Esophagus muscularis mucosa (tissue), 4 donors: ENCODE data around the gene PAF1. TPM values are rescaled to one million over a fixed set of nuclear protein-coding genes. Genes with fewer than 3 reads are reported as not detected.
"Not testable (repeated sequence)": the region's sequence is repeated elsewhere in the genome, so short reads cannot be mapped to it uniquely, and the experiment has no call there.

Experiments
- DNase-seq: peaks from one replicate; pipeline ENCODE4 v3.0.0-alpha.2; 2017; ENCODE audit errors: extremely low spot score
- H3K27ac ChIP-seq, 4 donors: fragments of 200-600 bp; sonication (generic); replicated peaks in 1 of 4; 1 replicate in 3 of 4; 2 replicates in 1 of 4; pipeline ENCODE4 v1.5.1; 2016 to 2019; ENCODE audit warnings: mild to moderate bottlenecking in 1 of 4
- H3K27me3 ChIP-seq, 4 donors: fragments of 200-600 bp; sonication (generic); one replicate each; pipeline versions ENCODE4 v1.5.1 to v1.6.0; 2016 to 2019
- H3K36me3 ChIP-seq, 4 donors: fragments of 200-600 bp; sonication (generic); one replicate each; pipeline ENCODE4 v1.5.1; 2016 to 2019
- H3K4me1 ChIP-seq, 4 donors: fragments of 200-600 bp; sonication (generic); one replicate each; pipeline ENCODE4 v1.5.1; 2016 to 2019
- H3K4me3 ChIP-seq, 4 donors: fragments of 200-600 bp; sonication (generic); 1 replicate in 2 of 4; 2 replicates in 2 of 4; pipeline ENCODE4 v1.5.1; 2016 to 2019; ENCODE audit warnings: mild to moderate bottlenecking in 4 of 4, moderate library complexity in 1 of 4
- H3K9me3 ChIP-seq, 4 donors: fragments of 200-600 bp; sonication (generic); 1 replicate in 3 of 4; 2 replicates in 1 of 4; pipeline ENCODE4 v1.5.1; 2016 to 2019
- EP300 ChIP-seq: sonication (generic); formaldehyde crosslinking; IDR thresholded peaks from one replicate; pipeline ENCODE4 v1.6.1; 2017; ENCODE audit warnings: antibody characterized with exemption
- POLR2A ChIP-seq: fragments of 450-650 bp; IDR thresholded peaks from one replicate; pipeline ENCODE4 v1.6.1; 2017; ENCODE audit warnings: antibody characterized with exemption, moderate library complexity, mild to moderate bottlenecking, low read depth
- POLR2AphosphoS5 ChIP-seq, 2 donors: sonication (generic); formaldehyde crosslinking; IDR thresholded peaks; one replicate each; pipeline ENCODE4 v1.6.1; 2017; ENCODE audit warnings: antibody characterized with exemption in 2 of 2
- WGBS: methylation state at CpG from one replicate; pipeline ENCODE4 v1.1.5; 2018; 5-methylcytosine and 5-hydroxymethylcytosine counted together
- intact Hi-C: fragments of 100-400 bp; cut with DNase I; formaldehyde crosslinking; loops from one replicate; pipeline ENCODE4 v1.15.1; 2023
- total RNA-seq, 4 donors: library from RNA; depleted of rRNA; stranded (reverse); fragments of >200 nt; gene quantifications; one replicate each; pipeline versions ENCODE4 v1.1.0 to v1.2.1, GENCODE V29; 2016
- TF ChIP-seq, protein P1 (sequence below), 3 experiments: fragments of 200-600 bp in 2 of 3; fragments of 450-650 bp in 1 of 3; sonication (generic) in 2 of 3; IDR thresholded peaks; one replicate each; pipeline ENCODE4 v1.5.1; 2017 to 2019; ENCODE audit warnings: antibody characterized with exemption in 3 of 3, mild to moderate bottlenecking in 2 of 3, moderate library complexity in 1 of 3

PAF1 gene
- total RNA-seq, 4 donors from 2014 or later = 31.6 to 47.2 (median 41.5) TPM

DNA sequence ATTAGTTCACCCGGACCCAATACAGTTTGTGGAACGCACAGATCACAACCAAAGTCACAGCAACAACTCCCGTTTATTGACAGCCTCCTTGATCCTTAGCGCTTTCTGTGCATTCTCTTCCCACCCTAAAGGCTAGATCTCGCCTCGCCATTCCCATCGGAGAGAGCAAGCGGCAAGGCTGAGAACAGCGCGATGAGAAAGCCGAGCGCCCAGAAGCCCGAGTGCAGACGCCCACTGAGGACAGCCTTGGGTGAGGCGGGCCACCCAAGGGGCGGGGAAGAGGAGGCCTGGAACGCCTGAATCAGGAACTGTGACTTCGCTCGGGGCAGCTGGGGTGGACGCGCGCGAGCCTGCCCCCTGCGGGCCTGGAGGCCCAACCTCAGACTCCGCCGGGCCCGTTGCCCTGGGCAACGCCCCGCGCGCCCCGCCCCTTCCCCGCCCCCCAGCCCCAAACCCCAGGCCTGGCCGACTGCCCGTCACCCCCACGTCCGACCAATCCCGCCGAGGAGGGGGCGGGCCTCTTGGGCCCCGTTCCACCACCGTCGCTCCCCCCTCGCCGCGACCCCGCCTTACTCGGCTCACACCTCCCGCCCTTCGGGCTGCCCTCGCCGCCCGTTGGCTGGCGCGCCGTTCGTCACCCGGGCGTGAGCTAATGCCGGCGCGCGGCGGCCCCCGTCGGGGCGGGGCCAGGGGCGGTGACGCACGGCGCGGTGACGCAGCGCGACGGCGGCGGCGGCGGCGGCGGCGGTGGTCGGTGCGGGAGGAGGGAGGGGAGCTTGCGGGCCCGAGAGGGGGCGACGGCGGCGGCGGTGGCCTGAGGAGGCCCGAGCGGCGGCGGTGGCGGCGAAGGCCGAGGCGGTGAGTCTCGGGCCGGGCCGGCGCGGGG lies 48.9 kb downstream of the PAF1 start, which contains the start of gene SAMD4B:
TSS of gene SAMD4B (plus strand) at position 703 of the 886 bp plus-strand sequence. CDS start 14,473 bp downstream, outside the sequence.
- DNase-seq = peak; percentile 100
- peak; percentile 79 for TF ChIP-seq POLR2A
- peak; percentile 94 to 95 for TF ChIP-seq POLR2AphosphoS5 (IDR thresholded peaks at IDR 0.05)
- no peak for TF ChIP-seq EP300
- TF ChIP-seq, protein P1, sequence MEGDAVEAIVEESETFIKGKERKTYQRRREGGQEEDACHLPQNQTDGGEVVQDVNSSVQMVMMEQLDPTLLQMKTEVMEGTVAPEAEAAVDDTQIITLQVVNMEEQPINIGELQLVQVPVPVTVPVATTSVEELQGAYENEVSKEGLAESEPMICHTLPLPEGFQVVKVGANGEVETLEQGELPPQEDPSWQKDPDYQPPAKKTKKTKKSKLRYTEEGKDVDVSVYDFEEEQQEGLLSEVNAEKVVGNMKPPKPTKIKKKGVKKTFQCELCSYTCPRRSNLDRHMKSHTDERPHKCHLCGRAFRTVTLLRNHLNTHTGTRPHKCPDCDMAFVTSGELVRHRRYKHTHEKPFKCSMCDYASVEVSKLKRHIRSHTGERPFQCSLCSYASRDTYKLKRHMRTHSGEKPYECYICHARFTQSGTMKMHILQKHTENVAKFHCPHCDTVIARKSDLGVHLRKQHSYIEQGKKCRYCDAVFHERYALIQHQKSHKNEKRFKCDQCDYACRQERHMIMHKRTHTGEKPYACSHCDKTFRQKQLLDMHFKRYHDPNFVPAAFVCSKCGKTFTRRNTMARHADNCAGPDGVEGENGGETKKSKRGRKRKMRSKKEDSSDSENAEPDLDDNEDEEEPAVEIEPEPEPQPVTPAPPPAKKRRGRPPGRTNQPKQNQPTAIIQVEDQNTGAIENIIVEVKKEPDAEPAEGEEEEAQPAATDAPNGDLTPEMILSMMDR (IDR thresholded peaks at IDR 0.05) = peak; percentile 78 to 91 (median 84)
- WGBS = 0% methylated on average over 17 of the region's 105 CpGs
- H3K36me3 ChIP-seq = peaks cover 0 to 10% (median 5%) of the 10 kb centered on the region in 4 donors
- peaks cover 40 to 55% (median 54%) of the 10 kb centered on the region in 4 donors for H3K4me1 ChIP-seq
- no peaks in the 10 kb centered on the region for H3K27me3 ChIP-seq
- peak within 1 kb of the TSS; percentile 88 to 93 (median 90) for H3K27ac ChIP-seq
- no peaks in the 10 kb centered on the region for H3K9me3 ChIP-seq
- H3K4me3 ChIP-seq = peak within 1 kb of the TSS; percentile 84 to 91 (median 88)
- intact Hi-C loops = loop anchor here (10.0 kb wide), 2 partner anchors 83 to 193 kb away; partner anchors contain the start of gene EID2B

- Histone ChIP-seq H3K27me3 (no peaks in the 10 kb centered on the region), H3K4me1 (peaks cover 32 to 51% (median 48%) of the 10 kb centered on the region in 4 donors), H3K27ac (peak overlapping the region; percentile 81 to 93 (median 90)), H3K4me3 (peak overlapping the region; percentile 63 to 91 (median 80)), H3K9me3 (no peaks in the 10 kb centered on the region), H3K36me3 (peaks cover 0 to 10% (median 4%) of the 10 kb centered on the region in 4 donors)
- no peak for DNase-seq
- TF ChIP-seq, protein P1 (IDR thresholded peaks at IDR 0.05) = no peak
- TF ChIP-seq POLR2A (no peak), POLR2AphosphoS5 (IDR thresholded peaks at IDR 0.05) (no peak), EP300 (no peak)
- WGBS = under 1% methylated on average over 17 of the region's 17 CpGs
- intact Hi-C loops = loop anchor here (10.0 kb wide), 2 partner anchors 84 to 194 kb away; partner anchors contain the start of gene EID2B
Observed at GRCh38 chr19:39341129-39341718, 49.7 kb downstream of the PAF1 start.

DNA sequence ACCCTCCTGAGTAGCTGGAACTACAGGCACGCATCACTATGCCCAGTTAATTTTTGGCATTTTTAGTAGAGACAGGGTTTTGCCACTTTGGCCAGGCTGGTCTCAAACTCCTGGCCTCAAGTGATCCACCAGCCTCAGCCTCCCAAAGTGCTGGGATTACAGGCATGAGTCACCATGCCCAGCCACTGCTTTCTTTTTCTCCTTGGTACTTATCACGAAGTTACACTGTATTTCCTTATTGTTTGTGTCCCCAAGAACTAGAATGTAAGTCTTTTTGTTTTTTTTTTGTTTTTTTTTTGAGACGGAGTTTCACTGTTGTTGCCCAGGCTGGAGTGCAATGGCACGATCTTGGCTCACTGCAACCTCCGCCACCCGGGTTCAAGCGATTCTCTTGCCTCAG lies 50.8 kb downstream of the PAF1 start:
- H3K27me3 ChIP-seq, H3K36me3 ChIP-seq, DNase-seq, H3K4me3 ChIP-seq, H3K9me3 ChIP-seq, H3K27ac ChIP-seq: not testable (repeated sequence)
- peaks cover 23 to 42% (median 38%) of the 10 kb centered on the region in 4 donors for H3K4me1 ChIP-seq
- intact Hi-C loops = loop anchor here (10.0 kb wide), 2 partner anchors 85 to 195 kb away; partner anchors contain the start of gene EID2B
- WGBS = 88% methylated on average over 7 of the region's 7 CpGs

DNA sequence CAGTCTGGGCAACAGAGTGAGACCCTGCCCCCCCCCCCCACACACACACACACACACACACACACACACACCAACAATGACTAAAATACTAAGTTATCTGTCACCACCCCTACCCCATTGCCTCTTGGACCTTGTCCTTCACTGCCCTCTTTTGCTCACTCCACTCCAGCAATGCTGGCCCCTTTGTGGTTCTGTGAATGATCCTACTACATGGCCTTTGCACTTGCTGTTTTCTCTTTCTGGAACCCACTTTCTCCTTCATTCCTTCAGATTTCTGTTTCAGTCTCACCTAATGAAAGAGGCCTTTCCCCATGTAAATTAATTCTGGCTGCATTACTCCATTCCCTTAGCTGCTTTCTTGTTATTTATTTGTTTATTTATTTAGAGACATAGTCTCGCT lies 51.2 kb downstream of the PAF1 start:
- WGBS = 95% methylated on average over 1 of the region's 1 CpG
- intact Hi-C loops = loop anchor here (10.0 kb wide), 2 partner anchors 85 to 195 kb away; partner anchors contain the start of gene EID2B

More for the DNA sequence above, 51.2 kb downstream of the PAF1 start:
- no peaks in the 10 kb centered on the region for H3K27me3 ChIP-seq
- H3K9me3 ChIP-seq = no peaks in the 10 kb centered on the region
- no peak overlapping the region for H3K4me3 ChIP-seq
- H3K4me1 ChIP-seq = peaks cover 22 to 37% (median 33%) of the 10 kb centered on the region in 4 donors
- no peak overlapping the region for H3K27ac ChIP-seq
- no peak for DNase-seq
- no peaks in the 10 kb centered on the region for H3K36me3 ChIP-seq
- TF ChIP-seq POLR2AphosphoS5 (IDR thresholded peaks at IDR 0.05) = no peak
- TF ChIP-seq, protein P1 (IDR thresholded peaks at IDR 0.05) = no peak
- no peak for TF ChIP-seq EP300
- no peak for TF ChIP-seq POLR2A
